HEK293 (cell line): ENCODE results near the gene UNCX.

Experiments used
- MYNN ChIP-seq: fragments of 450-650 bp; formaldehyde crosslinking; IDR thresholded peaks from 2 replicates; pipeline ENCODE4 v1.5.1; 2016; ENCODE audit warnings: missing biosample characterization, missing genetic modification characterization, borderline replicate concordance
- YY1 ChIP-seq: fragments of 450-650 bp; formaldehyde crosslinking; IDR thresholded peaks from 2 replicates; pipeline ENCODE4 v1.5.1; 2018; ENCODE audit warnings: missing biosample characterization, missing genetic modification characterization
- ZNF223 ChIP-seq: fragments of 450-650 bp; formaldehyde crosslinking; IDR thresholded peaks from 2 replicates; pipeline ENCODE4 v1.5.1; 2016; ENCODE audit warnings: missing biosample characterization, missing genetic modification characterization
- TF ChIP-seq, protein P1 (sequence below): fragments of 450-650 bp; formaldehyde crosslinking; IDR thresholded peaks from 2 replicates; pipeline ENCODE4 v1.5.1; 2016; ENCODE audit warnings: missing biosample characterization, missing genetic modification characterization
- TF ChIP-seq, protein P2 (sequence below): fragments of 450-650 bp; formaldehyde crosslinking; IDR thresholded peaks from 2 replicates; pipeline ENCODE4 v1.5.1; 2016; ENCODE audit warnings: missing biosample characterization, missing genetic modification characterization

DNA sequence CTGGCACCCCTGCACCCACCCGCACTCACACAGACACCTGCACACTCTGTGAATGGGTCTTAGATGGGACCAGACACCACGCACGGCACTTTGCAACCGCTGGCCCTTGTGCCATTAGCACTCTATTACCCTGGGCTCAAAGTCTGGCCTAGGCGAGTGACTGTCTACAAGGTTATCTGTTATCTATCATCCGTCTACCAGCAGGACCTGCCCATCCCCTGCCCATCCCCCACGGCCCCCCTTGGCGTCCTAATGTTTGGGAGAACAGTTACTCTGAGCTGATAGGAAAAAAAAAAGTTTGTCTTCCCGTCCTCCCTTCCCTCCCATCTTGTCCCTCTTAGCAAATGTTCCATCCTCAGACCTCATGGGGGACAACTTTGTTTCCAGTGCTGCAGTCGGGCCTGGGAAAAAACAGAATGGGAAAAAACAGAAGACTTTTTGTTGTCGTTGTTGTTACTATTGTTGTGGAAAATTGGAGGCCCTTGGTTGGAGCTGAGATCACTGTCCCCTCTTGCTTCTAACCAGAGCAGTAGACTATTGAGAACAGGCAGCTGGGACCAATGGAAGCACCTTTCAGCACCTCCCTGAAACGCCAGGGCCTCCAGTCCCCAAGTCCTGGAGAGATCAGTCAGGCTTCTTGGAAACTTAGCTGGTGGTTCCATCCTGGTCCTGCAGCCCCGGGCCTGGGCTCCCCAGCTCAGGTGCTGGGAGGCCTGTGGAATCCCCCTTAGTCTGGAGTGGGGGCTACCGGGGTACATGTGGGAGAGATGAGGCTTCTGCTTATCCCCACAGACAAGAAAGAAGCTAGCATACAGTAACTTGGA is 12.2 kb downstream of the UNCX start:
- TF ChIP-seq, protein P1, sequence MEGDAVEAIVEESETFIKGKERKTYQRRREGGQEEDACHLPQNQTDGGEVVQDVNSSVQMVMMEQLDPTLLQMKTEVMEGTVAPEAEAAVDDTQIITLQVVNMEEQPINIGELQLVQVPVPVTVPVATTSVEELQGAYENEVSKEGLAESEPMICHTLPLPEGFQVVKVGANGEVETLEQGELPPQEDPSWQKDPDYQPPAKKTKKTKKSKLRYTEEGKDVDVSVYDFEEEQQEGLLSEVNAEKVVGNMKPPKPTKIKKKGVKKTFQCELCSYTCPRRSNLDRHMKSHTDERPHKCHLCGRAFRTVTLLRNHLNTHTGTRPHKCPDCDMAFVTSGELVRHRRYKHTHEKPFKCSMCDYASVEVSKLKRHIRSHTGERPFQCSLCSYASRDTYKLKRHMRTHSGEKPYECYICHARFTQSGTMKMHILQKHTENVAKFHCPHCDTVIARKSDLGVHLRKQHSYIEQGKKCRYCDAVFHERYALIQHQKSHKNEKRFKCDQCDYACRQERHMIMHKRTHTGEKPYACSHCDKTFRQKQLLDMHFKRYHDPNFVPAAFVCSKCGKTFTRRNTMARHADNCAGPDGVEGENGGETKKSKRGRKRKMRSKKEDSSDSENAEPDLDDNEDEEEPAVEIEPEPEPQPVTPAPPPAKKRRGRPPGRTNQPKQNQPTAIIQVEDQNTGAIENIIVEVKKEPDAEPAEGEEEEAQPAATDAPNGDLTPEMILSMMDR (tag by site-specific recombination) = no peak
- TF ChIP-seq YY1 = no peak
- no peak for TF ChIP-seq ZNF223 (tag by site-specific recombination)
- TF ChIP-seq MYNN (tag by site-specific recombination) = no peak
- TF ChIP-seq, protein P2, sequence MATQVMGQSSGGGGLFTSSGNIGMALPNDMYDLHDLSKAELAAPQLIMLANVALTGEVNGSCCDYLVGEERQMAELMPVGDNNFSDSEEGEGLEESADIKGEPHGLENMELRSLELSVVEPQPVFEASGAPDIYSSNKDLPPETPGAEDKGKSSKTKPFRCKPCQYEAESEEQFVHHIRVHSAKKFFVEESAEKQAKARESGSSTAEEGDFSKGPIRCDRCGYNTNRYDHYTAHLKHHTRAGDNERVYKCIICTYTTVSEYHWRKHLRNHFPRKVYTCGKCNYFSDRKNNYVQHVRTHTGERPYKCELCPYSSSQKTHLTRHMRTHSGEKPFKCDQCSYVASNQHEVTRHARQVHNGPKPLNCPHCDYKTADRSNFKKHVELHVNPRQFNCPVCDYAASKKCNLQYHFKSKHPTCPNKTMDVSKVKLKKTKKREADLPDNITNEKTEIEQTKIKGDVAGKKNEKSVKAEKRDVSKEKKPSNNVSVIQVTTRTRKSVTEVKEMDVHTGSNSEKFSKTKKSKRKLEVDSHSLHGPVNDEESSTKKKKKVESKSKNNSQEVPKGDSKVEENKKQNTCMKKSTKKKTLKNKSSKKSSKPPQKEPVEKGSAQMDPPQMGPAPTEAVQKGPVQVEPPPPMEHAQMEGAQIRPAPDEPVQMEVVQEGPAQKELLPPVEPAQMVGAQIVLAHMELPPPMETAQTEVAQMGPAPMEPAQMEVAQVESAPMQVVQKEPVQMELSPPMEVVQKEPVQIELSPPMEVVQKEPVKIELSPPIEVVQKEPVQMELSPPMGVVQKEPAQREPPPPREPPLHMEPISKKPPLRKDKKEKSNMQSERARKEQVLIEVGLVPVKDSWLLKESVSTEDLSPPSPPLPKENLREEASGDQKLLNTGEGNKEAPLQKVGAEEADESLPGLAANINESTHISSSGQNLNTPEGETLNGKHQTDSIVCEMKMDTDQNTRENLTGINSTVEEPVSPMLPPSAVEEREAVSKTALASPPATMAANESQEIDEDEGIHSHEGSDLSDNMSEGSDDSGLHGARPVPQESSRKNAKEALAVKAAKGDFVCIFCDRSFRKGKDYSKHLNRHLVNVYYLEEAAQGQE (tag by site-specific recombination) = no peak
